ENCODE data around the gene CA14. TPM values are rescaled to one million over a fixed set of nuclear protein-coding genes. Genes with fewer than 3 reads are reported as not detected.

The CA14 gene
- total RNA-seq, 1 donor from 2014 or later = not detected

DNA sequence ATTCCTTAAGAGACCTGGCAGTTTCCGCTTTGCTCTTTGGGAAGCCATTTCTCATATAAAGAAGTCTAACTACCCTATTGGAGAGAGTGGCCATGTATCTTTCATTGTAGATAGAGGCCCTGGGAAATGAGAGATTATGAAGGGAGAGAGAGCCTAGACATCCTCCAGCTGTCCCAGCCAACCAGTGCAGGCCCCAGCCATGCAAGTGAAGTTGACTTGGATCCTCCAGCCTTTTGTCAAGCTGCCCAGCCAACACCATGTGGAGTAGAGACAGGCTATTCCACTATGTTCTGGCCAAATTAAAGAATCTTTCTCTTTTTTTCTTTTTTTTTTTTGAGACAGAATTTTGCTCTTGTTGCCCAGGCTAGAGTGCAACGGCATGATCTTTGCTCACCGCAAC lies 14.6 kb upstream of the CA14 start:
- Mint-ChIP-seq H3K9me3 (no peaks in the 10 kb centered on the region), H3K27me3 (ENCODE audit: low read depth) (peaks cover 4% of the 10 kb centered on the region), H3K36me3 (ENCODE audit: low read depth) (no peaks in the 10 kb centered on the region), H3K27ac (no peak overlapping the region), H3K4me1 (ENCODE audit: low read depth) (peaks cover 4% of the 10 kb centered on the region), H3K4me3 (ENCODE audit: low read depth) (no peak overlapping the region)
- intact Hi-C loops (cut with micrococcal nuclease) = no loop called here
- no peak for DNase-seq (ENCODE audit: low spot score)

DNA sequence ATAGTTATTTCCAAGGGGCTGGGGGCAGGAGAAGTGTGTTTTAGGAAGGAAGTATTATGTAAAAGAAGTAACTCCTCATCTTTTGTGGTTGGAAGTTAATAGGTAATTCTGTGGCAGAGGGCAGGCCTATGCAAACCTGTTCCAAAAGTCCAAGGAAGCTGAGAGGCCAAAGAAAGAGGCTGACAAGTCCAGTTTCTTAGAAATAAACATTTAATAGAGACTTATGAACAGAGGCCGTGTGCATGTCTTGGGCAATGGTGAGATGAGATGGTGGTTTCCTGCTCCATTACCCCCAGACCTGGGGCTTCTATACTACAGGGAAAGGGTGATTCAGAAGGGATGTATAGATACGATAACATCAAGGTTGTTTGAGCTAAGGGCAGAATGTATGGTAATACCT lies 7.6 kb upstream of the CA14 start:
- Mint-ChIP-seq H3K36me3 (ENCODE audit: low read depth) (no peaks in the 10 kb centered on the region), H3K27ac (no peak overlapping the region), H3K4me1 (ENCODE audit: low read depth) (peaks cover 2% of the 10 kb centered on the region), H3K4me3 (ENCODE audit: low read depth) (no peak overlapping the region), H3K9me3 (no peaks in the 10 kb centered on the region), H3K27me3 (ENCODE audit: low read depth) (peaks cover 15% of the 10 kb centered on the region)
- no peak for DNase-seq (ENCODE audit: low spot score)
- intact Hi-C loops (cut with micrococcal nuclease) = no loop called here

DNA sequence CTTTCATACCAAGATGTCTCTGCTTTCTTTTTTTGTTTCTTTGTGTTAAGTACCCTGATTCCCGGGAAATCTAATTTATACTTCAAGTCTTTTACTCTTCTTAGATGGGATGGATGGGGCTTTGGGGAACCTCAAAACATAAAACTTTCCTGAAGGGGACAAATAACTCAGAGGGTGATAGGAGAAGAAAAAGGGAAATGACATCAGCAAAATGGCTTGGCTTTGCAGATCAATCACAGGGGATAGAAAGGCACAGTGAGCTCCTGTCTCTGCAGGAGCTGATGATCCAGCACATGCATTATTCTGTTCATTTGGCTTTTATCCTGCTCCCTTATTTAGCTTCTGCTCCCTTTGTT lies 1.4 kb upstream of the CA14 start:
- Mint-ChIP-seq H3K4me3 (ENCODE audit: low read depth) (peak overlapping the region; percentile 2), H3K27ac (no peak overlapping the region), H3K27me3 (ENCODE audit: low read depth) (peaks cover 49% of the 10 kb centered on the region), H3K9me3 (no peaks in the 10 kb centered on the region), H3K4me1 (ENCODE audit: low read depth) (peaks cover 8% of the 10 kb centered on the region), H3K36me3 (ENCODE audit: low read depth) (no peaks in the 10 kb centered on the region)
- DNase-seq (ENCODE audit: low spot score) = no peak
- intact Hi-C loops (cut with micrococcal nuclease) = loop anchor here (5.0 kb wide), 1 partner anchor 276 kb away; no protein-coding TSS in a partner anchor

DNA sequence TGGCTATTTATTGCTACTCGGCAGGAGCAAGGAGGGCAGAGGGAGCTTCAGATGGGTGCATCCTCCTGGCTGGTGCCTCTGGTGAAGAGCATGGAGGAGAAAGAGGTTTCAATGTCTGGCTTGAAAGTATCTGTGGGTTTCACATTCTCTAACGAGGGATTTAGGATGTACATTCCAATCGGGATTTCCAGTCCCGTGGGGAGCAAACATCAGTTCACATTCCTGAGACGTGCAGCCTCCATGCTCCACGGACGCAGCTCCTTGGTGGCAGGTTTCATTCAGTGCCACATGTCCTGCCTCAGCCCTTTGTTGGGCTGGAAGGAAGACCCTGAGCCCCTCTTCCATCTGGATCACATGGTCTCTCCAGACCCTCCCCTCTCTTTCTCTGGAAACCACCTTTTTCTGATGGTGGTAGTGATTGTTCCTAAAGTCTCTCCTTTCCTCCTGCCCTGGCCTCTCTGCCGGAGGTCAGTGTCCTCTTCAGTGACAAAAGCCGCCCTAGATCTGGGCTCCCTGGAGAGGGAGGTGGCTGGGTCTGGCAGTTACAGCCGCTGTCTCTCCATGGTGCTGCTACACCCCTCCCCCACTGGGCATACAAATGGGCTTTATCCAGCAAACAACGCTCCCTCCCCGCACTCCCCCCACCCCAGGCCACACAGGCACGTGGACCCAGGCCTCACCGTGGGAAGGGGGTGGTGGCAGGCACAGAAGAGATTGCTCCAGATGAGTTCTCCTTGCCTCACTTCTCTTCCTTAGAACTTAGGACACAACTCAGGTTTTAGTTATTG lies 826 bp upstream of the CA14 start:
- peaks cover 8% of the 10 kb centered on the region for H3K4me1 Mint-ChIP-seq (ENCODE audit: low read depth)
- intact Hi-C loops (cut with micrococcal nuclease) = loop anchor here (5.0 kb wide), 1 partner anchor 276 kb away; no protein-coding TSS in a partner anchor
- no peaks in the 10 kb centered on the region for H3K36me3 Mint-ChIP-seq (ENCODE audit: low read depth)
- H3K27ac Mint-ChIP-seq = no peak overlapping the region
- no peak overlapping the region for H3K4me3 Mint-ChIP-seq (ENCODE audit: low read depth)
- H3K27me3 Mint-ChIP-seq (ENCODE audit: low read depth) = peaks cover 48% of the 10 kb centered on the region
- H3K9me3 Mint-ChIP-seq = no peaks in the 10 kb centered on the region
- DNase-seq (ENCODE audit: low spot score) = no peak

DNA sequence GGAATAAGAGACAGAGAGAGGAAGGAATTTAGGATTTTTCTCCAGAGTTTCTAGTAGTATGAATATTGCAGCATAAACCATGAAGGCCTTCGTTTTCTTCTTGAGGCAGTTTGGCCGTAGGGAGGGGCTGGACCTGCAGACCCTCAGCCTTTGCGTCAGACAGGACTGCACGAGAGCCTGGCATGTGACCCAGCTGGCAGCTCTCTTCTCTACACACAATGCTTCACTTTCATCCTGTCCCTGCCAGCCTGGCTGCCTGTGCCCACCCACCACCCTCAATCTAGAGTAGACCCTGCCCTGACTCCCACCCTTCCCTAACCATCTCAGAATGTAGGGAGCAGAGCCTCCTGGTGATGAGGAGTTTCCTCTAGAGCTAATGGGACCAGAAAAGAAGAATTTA lies 1.6 kb downstream of the CA14 start:
- peaks cover 8% of the 10 kb centered on the region for H3K4me1 Mint-ChIP-seq (ENCODE audit: low read depth)
- H3K27ac Mint-ChIP-seq = no peak overlapping the region
- intact Hi-C loops (cut with micrococcal nuclease) = loop anchor here (5.0 kb wide), 1 partner anchor 273 kb away; no protein-coding TSS in a partner anchor
- no peaks in the 10 kb centered on the region for H3K9me3 Mint-ChIP-seq
- peaks cover 38% of the 10 kb centered on the region for H3K27me3 Mint-ChIP-seq (ENCODE audit: low read depth)
- no peak overlapping the region for H3K4me3 Mint-ChIP-seq (ENCODE audit: low read depth)
- DNase-seq (ENCODE audit: low spot score) = no peak
- H3K36me3 Mint-ChIP-seq (ENCODE audit: low read depth) = no peaks in the 10 kb centered on the region

DNA sequence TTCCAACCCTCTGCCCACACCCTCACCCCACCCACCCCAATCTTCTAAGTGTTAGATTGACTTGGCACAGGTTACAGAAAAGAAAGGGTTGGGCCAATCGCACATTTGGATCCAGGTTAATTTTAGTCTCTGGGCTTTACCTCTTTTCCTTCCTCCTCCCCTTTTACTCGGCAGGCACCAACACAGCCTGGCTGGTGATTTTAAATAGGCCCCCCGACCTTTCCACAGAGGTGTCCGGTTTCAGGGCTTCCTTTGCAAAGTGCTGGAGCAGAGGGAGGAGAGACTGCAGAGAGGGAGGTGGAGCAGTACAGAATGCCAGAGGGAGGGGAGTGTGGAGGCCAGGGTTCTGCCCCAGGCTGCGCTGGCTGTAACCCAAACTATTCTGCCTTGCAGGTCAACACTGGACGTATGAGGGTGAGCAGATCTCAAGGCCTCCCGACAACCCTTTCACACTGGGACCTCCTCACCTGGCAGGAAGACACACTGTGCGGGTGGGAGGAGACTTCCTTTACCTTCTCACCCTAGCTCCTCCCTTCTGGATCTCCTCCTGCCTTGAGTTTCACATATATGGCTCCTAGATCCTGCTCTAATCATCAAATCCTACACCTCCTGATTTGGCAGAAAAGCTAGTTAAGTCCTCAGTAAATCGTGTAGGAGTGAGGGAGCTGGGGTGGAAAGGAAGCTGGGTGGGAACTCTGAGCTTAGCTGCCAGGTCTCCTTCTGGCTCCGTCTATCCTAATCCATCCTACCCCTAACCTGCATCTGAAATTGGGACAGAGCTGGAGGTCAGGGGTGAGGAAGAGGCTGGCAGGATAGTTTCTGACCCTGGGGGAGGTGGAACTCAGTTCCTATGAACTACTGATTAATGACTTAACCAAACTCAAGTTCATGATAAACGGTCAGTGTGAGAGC lies 2.4 kb downstream of the CA14 start:
- Mint-ChIP-seq H3K36me3 (ENCODE audit: low read depth) (peaks cover 6% of the 10 kb centered on the region), H3K27me3 (ENCODE audit: low read depth) (peaks cover 38% of the 10 kb centered on the region), H3K9me3 (no peaks in the 10 kb centered on the region), H3K27ac (no peak overlapping the region), H3K4me1 (ENCODE audit: low read depth) (peaks cover 8% of the 10 kb centered on the region), H3K4me3 (ENCODE audit: low read depth) (no peak overlapping the region)
- DNase-seq (ENCODE audit: low spot score) = no peak
- intact Hi-C loops (cut with micrococcal nuclease) = loop anchor here (5.0 kb wide), 1 partner anchor 272 kb away; no protein-coding TSS in a partner anchor

DNA sequence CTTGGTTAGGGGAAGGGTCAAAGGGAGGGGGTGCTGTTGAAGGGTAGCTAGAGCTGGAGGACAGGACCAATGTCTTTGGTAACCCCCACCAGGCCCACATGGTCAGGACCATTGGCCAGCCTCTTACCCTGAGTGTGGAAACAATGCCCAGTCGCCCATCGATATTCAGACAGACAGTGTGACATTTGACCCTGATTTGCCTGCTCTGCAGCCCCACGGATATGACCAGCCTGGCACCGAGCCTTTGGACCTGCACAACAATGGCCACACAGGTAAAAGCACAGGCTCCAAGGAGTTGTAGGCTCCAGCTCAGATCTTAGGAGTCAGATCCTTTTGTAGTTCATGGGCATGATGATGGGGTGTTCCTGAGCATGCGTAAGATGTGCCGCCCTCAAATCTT lies 3.8 kb downstream of the CA14 start:
- intact Hi-C loops (cut with micrococcal nuclease) = no loop called here
- no peaks in the 10 kb centered on the region for H3K9me3 Mint-ChIP-seq
- DNase-seq (ENCODE audit: low spot score) = no peak
- peaks cover 20% of the 10 kb centered on the region for H3K36me3 Mint-ChIP-seq (ENCODE audit: low read depth)
- no peak overlapping the region for H3K27ac Mint-ChIP-seq
- no peak overlapping the region for H3K4me3 Mint-ChIP-seq (ENCODE audit: low read depth)
- peaks cover 2% of the 10 kb centered on the region for H3K4me1 Mint-ChIP-seq (ENCODE audit: low read depth)
- peaks cover 34% of the 10 kb centered on the region for H3K27me3 Mint-ChIP-seq (ENCODE audit: low read depth)

DNA sequence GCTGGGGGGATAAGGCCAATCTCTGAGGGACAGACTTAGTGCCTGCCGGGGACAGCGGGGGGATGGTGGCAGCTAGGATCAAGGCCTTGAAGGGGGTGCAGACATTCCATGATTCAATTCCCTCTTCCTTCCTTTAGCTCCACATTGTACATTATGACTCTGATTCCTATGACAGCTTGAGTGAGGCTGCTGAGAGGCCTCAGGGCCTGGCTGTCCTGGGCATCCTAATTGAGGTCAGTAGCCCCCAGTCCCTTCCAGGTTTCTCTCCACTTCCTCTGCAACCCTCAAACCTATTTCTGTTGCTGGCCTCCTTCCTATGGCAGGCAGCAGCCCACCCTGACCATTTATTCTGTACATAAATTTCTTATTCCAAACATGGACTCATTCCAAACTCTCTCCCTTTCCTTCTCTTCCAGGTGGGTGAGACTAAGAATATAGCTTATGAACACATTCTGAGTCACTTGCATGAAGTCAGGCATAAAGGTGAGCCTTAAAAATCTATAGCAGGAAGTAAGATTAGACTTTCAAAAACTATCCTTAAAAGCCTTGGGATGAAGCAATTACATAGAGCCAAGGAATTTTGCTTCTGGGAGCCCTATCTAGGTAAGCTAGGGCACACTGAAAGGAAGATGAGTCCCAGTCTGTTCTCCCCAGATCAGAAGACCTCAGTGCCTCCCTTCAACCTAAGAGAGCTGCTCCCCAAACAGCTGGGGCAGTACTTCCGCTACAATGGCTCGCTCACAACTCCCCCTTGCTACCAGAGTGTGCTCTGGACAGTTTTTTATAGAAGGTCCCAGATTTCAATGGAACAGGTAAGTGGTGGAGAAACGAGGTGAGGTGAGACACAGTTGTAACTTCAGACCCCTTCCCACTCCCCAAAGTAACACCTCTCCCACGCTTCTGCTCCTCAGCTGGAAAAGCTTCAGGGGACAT lies 5.1 kb downstream of the CA14 start:
- Mint-ChIP-seq H3K4me3 (ENCODE audit: low read depth) (no peak overlapping the region), H3K36me3 (ENCODE audit: low read depth) (peaks cover 31% of the 10 kb centered on the region), H3K4me1 (ENCODE audit: low read depth) (peaks cover 9% of the 10 kb centered on the region), H3K27ac (no peak overlapping the region), H3K27me3 (ENCODE audit: low read depth) (peaks cover 24% of the 10 kb centered on the region), H3K9me3 (no peaks in the 10 kb centered on the region)
- intact Hi-C loops (cut with micrococcal nuclease) = no loop called here
- no peak for DNase-seq (ENCODE audit: low spot score)

DNA sequence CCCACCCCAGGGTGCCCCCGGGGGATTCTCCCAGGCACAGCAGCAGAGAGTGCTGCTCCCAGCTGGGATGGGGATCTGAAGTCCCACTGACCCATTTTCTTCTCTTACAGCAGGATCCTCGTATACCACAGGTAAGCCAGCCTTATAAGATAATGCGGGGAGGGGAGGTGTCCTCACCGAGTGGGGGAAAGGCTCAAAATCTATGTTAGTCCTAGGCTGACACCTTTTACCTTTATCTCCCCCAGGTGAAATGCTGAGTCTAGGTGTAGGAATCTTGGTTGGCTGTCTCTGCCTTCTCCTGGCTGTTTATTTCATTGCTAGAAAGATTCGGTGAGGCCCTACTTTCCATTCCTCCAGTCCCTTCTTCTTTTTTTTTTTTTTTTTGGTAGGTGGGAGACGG lies 6.0 kb downstream of the CA14 start:
- no peak for DNase-seq (ENCODE audit: low spot score)
- H3K4me3 Mint-ChIP-seq (ENCODE audit: low read depth) = no peak overlapping the region
- peaks cover 40% of the 10 kb centered on the region for H3K36me3 Mint-ChIP-seq (ENCODE audit: low read depth)
- H3K27me3 Mint-ChIP-seq (ENCODE audit: low read depth) = peaks cover 15% of the 10 kb centered on the region
- intact Hi-C loops (cut with micrococcal nuclease) = no loop called here
- peaks cover 12% of the 10 kb centered on the region for H3K4me1 Mint-ChIP-seq (ENCODE audit: low read depth)
- no peaks in the 10 kb centered on the region for H3K9me3 Mint-ChIP-seq
- H3K27ac Mint-ChIP-seq = no peak overlapping the region

DNA sequence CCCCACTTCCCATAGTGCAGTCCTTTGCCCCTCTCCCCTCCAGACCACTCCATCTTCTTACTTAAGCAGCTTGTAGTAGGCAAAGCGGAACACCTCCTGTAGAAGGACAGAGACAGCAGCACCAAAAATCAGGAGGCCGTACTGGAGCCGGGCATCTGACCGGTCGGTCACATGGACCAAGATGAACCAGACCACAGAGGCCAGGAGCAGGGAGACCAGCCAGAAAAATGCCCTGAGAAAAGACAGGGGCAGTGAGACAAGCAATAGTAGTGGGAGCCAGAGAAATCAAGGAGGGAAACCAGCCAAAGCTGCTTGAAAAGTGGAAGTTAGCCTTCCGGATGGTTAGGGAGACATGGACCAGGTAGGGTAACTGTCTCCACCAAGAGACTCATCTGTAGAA lies 10.3 kb downstream of the CA14 start:
- Mint-ChIP-seq H3K36me3 (ENCODE audit: low read depth) (peaks cover 41% of the 10 kb centered on the region), H3K27ac (peak overlapping the region; percentile 80), H3K4me1 (ENCODE audit: low read depth) (peaks cover 17% of the 10 kb centered on the region), H3K9me3 (no peaks in the 10 kb centered on the region), H3K27me3 (ENCODE audit: low read depth) (no peaks in the 10 kb centered on the region), H3K4me3 (ENCODE audit: low read depth) (peak overlapping the region; percentile 91)
- no peak for DNase-seq (ENCODE audit: low spot score)
- intact Hi-C loops (cut with micrococcal nuclease) = loop anchor here (2.0 to 5.0 kb wide), 3 partner anchors 13 to 94 kb away; partner anchors contain the start of genes ANP32E and RPRD2

DNA sequence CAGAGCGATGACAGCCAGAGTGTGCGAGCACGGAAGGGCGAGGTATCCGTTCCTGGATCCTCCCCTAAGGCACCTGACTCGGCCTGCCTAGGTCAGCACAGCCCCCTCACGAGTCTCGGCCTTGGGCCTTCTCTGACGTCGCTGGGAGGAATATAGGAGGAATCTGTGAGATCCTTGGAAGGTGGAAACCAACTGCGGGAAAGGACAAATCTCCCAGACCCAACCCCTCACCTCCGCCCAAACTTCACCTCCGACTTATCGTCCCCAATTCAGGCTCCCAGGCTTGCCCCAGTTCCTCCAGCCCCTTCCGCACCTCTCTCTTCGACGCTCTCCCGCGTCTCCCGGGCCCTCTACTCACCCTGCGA lies 10.7 kb downstream of the CA14 start:
- peak overlapping the region; percentile 91 for H3K4me3 Mint-ChIP-seq (ENCODE audit: low read depth)
- H3K4me1 Mint-ChIP-seq (ENCODE audit: low read depth) = peaks cover 17% of the 10 kb centered on the region
- intact Hi-C loops (cut with micrococcal nuclease) = loop anchor here (2.0 to 5.0 kb wide), 3 partner anchors 14 to 94 kb away; partner anchors contain the start of genes ANP32E and RPRD2
- H3K27ac Mint-ChIP-seq = peak overlapping the region; percentile 80
- no peaks in the 10 kb centered on the region for H3K27me3 Mint-ChIP-seq (ENCODE audit: low read depth)
- peaks cover 41% of the 10 kb centered on the region for H3K36me3 Mint-ChIP-seq (ENCODE audit: low read depth)
- H3K9me3 Mint-ChIP-seq = no peaks in the 10 kb centered on the region
- peak; percentile 37 for DNase-seq (ENCODE audit: low spot score)
